Stomach (tissue), 9 donors: ENCODE data around the gene KIF3B. TPM values are rescaled to one million over a fixed set of nuclear protein-coding genes. Genes with fewer than 3 reads are reported as not detected.
"Not testable (repeated sequence)": the region's sequence is repeated elsewhere in the genome, so short reads cannot be mapped to it uniquely, and the experiment has no call there.

Experiments used
- DNase-seq, 2 donors: peaks; one replicate each; pipeline versions ENCODE4 v3.0.0 to v3.0.0-alpha.2; 2013 to 2019
- H3K27ac ChIP-seq, 5 donors: fragments of 200-600 bp in 4 of 5; sonication (generic) in 4 of 5; one replicate each; pipeline ENCODE4 v1.5.1; 2013 to 2019; ENCODE audit warnings: mild to moderate bottlenecking in 1 of 5, moderate library complexity in 1 of 5
- H3K27me3 ChIP-seq, 3 donors: fragments of 200-600 bp; sonication (generic); one replicate each; pipeline ENCODE4 v1.5.1; 2017 to 2019; ENCODE audit warnings: mixed run types in 1 of 3
- H3K36me3 ChIP-seq, 4 donors: fragments of 200-600 bp; sonication (generic); 1 replicate in 3 of 4; 2 replicates in 1 of 4; pipeline ENCODE4 v1.5.1; 2016 to 2019
- H3K4me1 ChIP-seq, 4 donors: fragments of 200-600 bp; sonication (generic); one replicate each; pipeline ENCODE4 v1.5.1; 2016 to 2019
- H3K4me3 ChIP-seq, 4 donors: fragments of 200-600 bp; sonication (generic) in 3 of 4; one replicate each; pipeline ENCODE4 v1.5.1; 2016 to 2019; ENCODE audit warnings: mild to moderate bottlenecking in 1 of 4
- H3K9me3 ChIP-seq, 4 donors: fragments of 200-600 bp; sonication (generic); one replicate each; pipeline ENCODE4 v1.5.1; 2016 to 2019
- EP300 ChIP-seq: sonication (generic); formaldehyde crosslinking; IDR thresholded peaks from one replicate; pipeline ENCODE4 v1.6.1; 2017; ENCODE audit warnings: antibody characterized with exemption
- POLR2A ChIP-seq, 4 donors: fragments of 450-650 bp; IDR thresholded peaks; one replicate each; pipeline ENCODE4 v1.6.1; 2016; ENCODE audit warnings: antibody characterized with exemption in 4 of 4, control low read depth in 2 of 4, mild to moderate bottlenecking in 1 of 4, moderate library complexity in 1 of 4
- POLR2AphosphoS5 ChIP-seq, 3 donors: sonication (generic); formaldehyde crosslinking; IDR thresholded peaks; one replicate each; pipeline ENCODE4 v1.6.1; 2016; ENCODE audit warnings: antibody characterized with exemption in 3 of 3
- WGBS, 5 donors: extraction: QIAGEN DNeasy Blood & Tissue Kit in 3 of 5; methylation state at CpG; one replicate each; pipeline versions ENCODE4 v1.1.5 to v1.1.7; 2013 to 2018; 5-methylcytosine and 5-hydroxymethylcytosine counted together
- intact Hi-C: fragments of 100-400 bp; cut with DNase I; formaldehyde crosslinking; loops from one replicate; pipeline ENCODE4 v1.15.1; 2023; ENCODE audit warnings: low total_unique reads
- polyA plus RNA-seq, 3 donors: library from polyadenylated mRNA; stranded (reverse); fragments of 200-250 nt; gene quantifications; one replicate each; pipeline ENCODE4 v1.2.3, GENCODE V29; 2013
- total RNA-seq, 5 donors: library from RNA; depleted of rRNA; stranded (reverse); fragments of >200 nt; gene quantifications; one replicate each; pipeline versions ENCODE4 v1.1.0 to v1.2.3, GENCODE V29; 2014 to 2016
- TF ChIP-seq, protein P1 (sequence below), 7 experiments: fragments of 450-650 bp in 4 of 7; fragments of 200-600 bp in 3 of 7; sonication (generic) in 3 of 7; IDR thresholded peaks; one replicate each; pipeline ENCODE4 v1.5.1; 2016 to 2019; ENCODE audit warnings: antibody characterized with exemption in 7 of 7, control low read depth in 2 of 7, mild to moderate bottlenecking in 1 of 7
- donor health status: healthy with polysubstance abuse.
- donor health status: Bipolar disorder and iron deficiency.
- donor health status: healthy.

KIF3B gene
- total and polyA plus RNA-seq, 8 donors: 5.3 to 29.1 (median 21.0) TPM

- H3K27ac ChIP-seq: peak overlapping the region in 2 of 5 donors; percentile 47 to 49
- intact Hi-C loops: loop anchor here (10.0 kb wide), 1 partner anchor 147 kb away; no protein-coding TSS in a partner anchor
Measured at GRCh38 chr20:32337937-32338661, 60.6 kb downstream of the KIF3B start.

DNA sequence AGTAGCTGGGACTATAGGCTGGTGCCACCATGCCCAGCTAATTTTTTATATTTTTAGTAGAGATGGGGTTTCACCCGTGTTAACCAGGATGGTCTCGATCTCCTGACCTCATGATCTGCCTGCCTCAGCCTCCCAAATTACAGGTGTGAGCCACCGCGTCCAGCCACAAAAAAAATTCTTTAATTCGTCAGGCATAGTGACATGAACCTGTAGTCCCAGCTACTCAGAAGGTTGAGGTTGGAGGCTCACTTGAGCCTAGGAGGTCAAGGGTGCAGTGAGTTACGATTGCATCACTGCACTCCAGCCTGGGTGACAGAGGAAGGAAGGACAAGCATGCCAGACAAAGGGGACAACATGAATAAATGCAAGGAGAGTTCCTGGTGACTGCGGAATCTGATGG, 61.2 kb downstream of the KIF3B start:
- H3K36me3 ChIP-seq: peaks cover 0 to 9% (median 6%) of the 10 kb centered on the region in 4 donors
- DNase-seq: no peak
- H3K4me3 ChIP-seq: no peak overlapping the region
- H3K27ac ChIP-seq: peak overlapping the region; percentile 14 to 59 (median 47)
- TF ChIP-seq POLR2A (IDR thresholded peaks at IDR 0.05): no peak
- TF ChIP-seq, protein P1, sequence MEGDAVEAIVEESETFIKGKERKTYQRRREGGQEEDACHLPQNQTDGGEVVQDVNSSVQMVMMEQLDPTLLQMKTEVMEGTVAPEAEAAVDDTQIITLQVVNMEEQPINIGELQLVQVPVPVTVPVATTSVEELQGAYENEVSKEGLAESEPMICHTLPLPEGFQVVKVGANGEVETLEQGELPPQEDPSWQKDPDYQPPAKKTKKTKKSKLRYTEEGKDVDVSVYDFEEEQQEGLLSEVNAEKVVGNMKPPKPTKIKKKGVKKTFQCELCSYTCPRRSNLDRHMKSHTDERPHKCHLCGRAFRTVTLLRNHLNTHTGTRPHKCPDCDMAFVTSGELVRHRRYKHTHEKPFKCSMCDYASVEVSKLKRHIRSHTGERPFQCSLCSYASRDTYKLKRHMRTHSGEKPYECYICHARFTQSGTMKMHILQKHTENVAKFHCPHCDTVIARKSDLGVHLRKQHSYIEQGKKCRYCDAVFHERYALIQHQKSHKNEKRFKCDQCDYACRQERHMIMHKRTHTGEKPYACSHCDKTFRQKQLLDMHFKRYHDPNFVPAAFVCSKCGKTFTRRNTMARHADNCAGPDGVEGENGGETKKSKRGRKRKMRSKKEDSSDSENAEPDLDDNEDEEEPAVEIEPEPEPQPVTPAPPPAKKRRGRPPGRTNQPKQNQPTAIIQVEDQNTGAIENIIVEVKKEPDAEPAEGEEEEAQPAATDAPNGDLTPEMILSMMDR (IDR thresholded peaks at IDR 0.05): no peak
- no peak for TF ChIP-seq POLR2AphosphoS5 (IDR thresholded peaks at IDR 0.05)
- no peak for TF ChIP-seq EP300
- intact Hi-C loops: loop anchor here (10.0 kb wide), 1 partner anchor 146 kb away; no protein-coding TSS in a partner anchor
- 54 to 82% (median 75%) methylated on average over 7 of the region's 7 CpGs for WGBS, 5 donors
- no peaks in the 10 kb centered on the region for H3K27me3 ChIP-seq
- H3K4me1 ChIP-seq: peaks cover 4 to 43% (median 28%) of the 10 kb centered on the region in 4 donors
- no peaks in the 10 kb centered on the region for H3K9me3 ChIP-seq

More at GRCh38 chr20:32337937-32338661, 60.6 kb downstream of the KIF3B start:
- H3K4me1 ChIP-seq: peaks cover 4 to 42% (median 32%) of the 10 kb centered on the region in 4 donors
- no peak overlapping the region for H3K4me3 ChIP-seq
- no peak for DNase-seq
- peaks cover 0 to 12% (median 7%) of the 10 kb centered on the region in 4 donors for H3K36me3 ChIP-seq
- H3K9me3 ChIP-seq: no peaks in the 10 kb centered on the region
- no peaks in the 10 kb centered on the region for H3K27me3 ChIP-seq
- whole genome bisulfite sequencing, 5 donors: 84 to 95% (median 89%) methylated on average over 11 of the region's 11 CpGs
- TF ChIP-seq POLR2AphosphoS5 (IDR thresholded peaks at IDR 0.05) (no peak), EP300 (no peak), POLR2A (IDR thresholded peaks at IDR 0.05) (no peak)
- TF ChIP-seq, protein P1 (IDR thresholded peaks at IDR 0.05): no peak

DNA sequence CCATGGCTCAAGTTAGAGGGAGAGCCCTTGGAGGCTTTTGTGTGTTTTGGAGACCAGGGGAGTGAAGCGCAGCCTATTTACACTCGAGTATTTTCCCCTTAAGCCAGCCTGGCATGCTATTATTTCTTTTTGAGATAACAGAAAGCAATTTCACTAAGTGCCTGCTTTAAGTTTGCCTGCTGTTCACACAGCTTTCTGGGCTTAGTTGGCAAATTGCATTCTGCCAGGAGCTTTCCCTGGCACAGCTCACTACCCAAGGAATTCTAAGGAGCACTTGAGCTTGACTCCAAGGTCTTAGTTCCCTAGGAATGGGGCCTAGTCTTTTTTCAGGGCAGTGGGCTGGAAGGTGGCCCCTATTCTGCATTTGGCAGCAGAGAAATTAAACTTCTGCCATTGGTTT, 61.7 kb downstream of the KIF3B start:
- Histone ChIP-seq H3K4me3 (no peak overlapping the region), H3K9me3 (no peaks in the 10 kb centered on the region), H3K4me1 (peaks cover under 1 to 43% (median 23%) of the 10 kb centered on the region in 4 donors), H3K27me3 (no peaks in the 10 kb centered on the region), H3K27ac (peak overlapping the region; percentile 14 to 59 (median 47)), H3K36me3 (peaks cover 0 to 4% (median 3%) of the 10 kb centered on the region in 4 donors)
- 26 to 49% (median 40%) methylated on average over 2 of the region's 2 CpGs for WGBS, 5 donors
- peak in 1 of 2 donors; percentile 46 for DNase-seq
- TF ChIP-seq EP300 (no peak), POLR2AphosphoS5 (IDR thresholded peaks at IDR 0.05) (no peak)
- intact Hi-C loops: loop anchor here (10.0 kb wide), 1 partner anchor 146 kb away; no protein-coding TSS in a partner anchor

DNA sequence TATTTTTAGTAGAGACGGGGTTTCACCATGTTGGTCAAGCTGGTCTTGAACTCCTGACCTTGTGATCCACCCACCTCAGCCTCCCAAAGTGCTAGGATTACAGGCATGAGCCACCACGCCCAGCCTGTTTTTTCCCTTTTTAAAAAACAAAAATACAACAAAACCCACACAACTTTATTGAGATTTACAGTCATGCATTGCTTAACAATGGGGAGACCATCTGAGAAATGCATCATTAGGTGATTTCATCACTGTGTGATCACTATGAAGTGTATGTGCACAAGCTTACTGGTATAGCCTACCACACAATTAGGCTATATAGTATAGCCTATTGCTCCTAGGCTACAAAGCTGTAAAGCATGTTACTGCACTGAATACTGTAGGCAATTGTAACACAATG, 63.6 kb downstream of the KIF3B start:
- peaks cover 0 to 59% (median 29%) of the 10 kb centered on the region in 4 donors for H3K4me1 ChIP-seq
- WGBS, 5 donors: 80 to 93% (median 89%) methylated on average over 2 of the region's 2 CpGs
- H3K9me3 ChIP-seq, H3K4me3 ChIP-seq, DNase-seq, H3K36me3 ChIP-seq, H3K27ac ChIP-seq, intact Hi-C loops, H3K27me3 ChIP-seq: not testable (repeated sequence)

DNA sequence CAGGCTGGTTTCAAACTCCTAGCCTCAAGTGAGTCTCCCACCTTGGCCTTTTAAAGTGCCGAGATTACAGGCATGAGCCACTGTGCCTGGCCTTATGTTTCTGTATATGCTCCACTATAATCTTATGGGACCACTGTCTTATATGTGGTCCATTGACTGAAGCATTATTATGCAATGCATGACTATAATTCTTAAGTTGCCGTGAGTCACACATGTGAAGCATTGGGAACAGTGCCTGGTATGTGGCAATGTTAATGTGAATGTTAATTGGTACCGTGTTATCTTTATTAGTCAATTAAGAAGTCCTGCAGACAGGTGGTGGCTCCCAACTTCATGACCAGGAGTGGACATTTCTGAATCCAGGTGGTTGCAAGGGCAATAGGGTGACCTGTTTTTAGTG, 66.0 kb downstream of the KIF3B start:
- Histone ChIP-seq H3K36me3 (no peaks in the 10 kb centered on the region), H3K4me1 (peaks cover 0 to 46% (median 24%) of the 10 kb centered on the region in 4 donors), H3K9me3 (no peaks in the 10 kb centered on the region), H3K27me3 (no peaks in the 10 kb centered on the region), H3K4me3 (no peak overlapping the region), H3K27ac (no peak overlapping the region)
- TF ChIP-seq POLR2A (IDR thresholded peaks at IDR 0.05) (no peak), EP300 (no peak), POLR2AphosphoS5 (IDR thresholded peaks at IDR 0.05) (no peak)
- TF ChIP-seq, protein P1 (IDR thresholded peaks at IDR 0.05): no peak
- intact Hi-C loops: no loop called here
- no peak for DNase-seq
- 76 to 87% (median 83%) methylated on average over 3 of the region's 3 CpGs for whole genome bisulfite sequencing, 5 donors
